HL-60 (cell line): ENCODE data around the gene FAM151A.

Experiments used
- DNase-seq, 2 experiments: peaks; one replicate each; pipeline ENCODE4 v3.0.0-alpha.2; 2010 to 2020; ENCODE audit warnings: low read depth in 1 of 2, low spot score in 1 of 2
- H3K27ac ChIP-seq: fragments of 250-450 bp; sonication (Bioruptor Pico); replicated peaks from 2 replicates; pipeline ENCODE4 v1.5.1; 2020; ENCODE audit warnings: mild to moderate bottlenecking, moderate library complexity
- H3K27me3 ChIP-seq: fragments of 250-450 bp; sonication (Bioruptor Pico); 2 replicates; pipeline ENCODE4 v1.5.1; 2021; ENCODE audit warnings: mild to moderate bottlenecking, moderate library complexity; ENCODE audit not compliant: insufficient read depth, poor library complexity, severe bottlenecking
- H3K4me3 ChIP-seq: replicated peaks from 2 replicates; pipeline ENCODE4 v1.5.1; 2011; ENCODE audit warnings: mild to moderate bottlenecking, control low read depth, low read length; ENCODE audit not compliant: insufficient read depth
- CTCF ChIP-seq: IDR thresholded peaks from one replicate; pipeline ENCODE4 v1.5.1; 2011; ENCODE audit warnings: low read length, control low read depth, inconsistent platforms; ENCODE audit not compliant: insufficient read depth
- GABPA ChIP-seq: IDR thresholded peaks from 2 replicates; pipeline ENCODE4 v1.6.1; 2012; ENCODE audit warnings: low read depth
- POLR2AphosphoS5 ChIP-seq: IDR thresholded peaks from 2 replicates; pipeline ENCODE4 v1.6.1; 2012; ENCODE audit warnings: low read depth
- REST ChIP-seq: IDR thresholded peaks from 2 replicates; pipeline ENCODE4 v1.6.1; 2012; ENCODE audit warnings: low read depth; ENCODE audit not compliant: insufficient replicate concordance
- SPI1 ChIP-seq: IDR thresholded peaks from 2 replicates; pipeline ENCODE4 v1.6.1; 2012; ENCODE audit warnings: low read depth, mild to moderate bottlenecking, borderline replicate concordance

FAM151A gene

GRCh38 chr1:54595956-54596498 lies 27.3 kb downstream of the FAM151A start:
- no peak for TF ChIP-seq SPI1
- no peak for TF ChIP-seq REST
- no peak for TF ChIP-seq GABPA
- TF ChIP-seq CTCF, result no peak
- TF ChIP-seq POLR2AphosphoS5, result no peak
- Histone ChIP-seq H3K27ac (no peak overlapping the region), H3K4me3 (no peak overlapping the region), H3K27me3 (no peaks in the 10 kb centered on the region)
- no peak for DNase-seq

GRCh38 chr1:54594463-54594862 lies 28.9 kb downstream of the FAM151A start:
- Histone ChIP-seq H3K27ac (no peak overlapping the region), H3K27me3 (no peaks in the 10 kb centered on the region), H3K4me3 (no peak overlapping the region)
- no peak for DNase-seq
- TF ChIP-seq POLR2AphosphoS5 (no peak), GABPA (no peak), REST (no peak), CTCF (no peak), SPI1 (no peak)

DNA sequence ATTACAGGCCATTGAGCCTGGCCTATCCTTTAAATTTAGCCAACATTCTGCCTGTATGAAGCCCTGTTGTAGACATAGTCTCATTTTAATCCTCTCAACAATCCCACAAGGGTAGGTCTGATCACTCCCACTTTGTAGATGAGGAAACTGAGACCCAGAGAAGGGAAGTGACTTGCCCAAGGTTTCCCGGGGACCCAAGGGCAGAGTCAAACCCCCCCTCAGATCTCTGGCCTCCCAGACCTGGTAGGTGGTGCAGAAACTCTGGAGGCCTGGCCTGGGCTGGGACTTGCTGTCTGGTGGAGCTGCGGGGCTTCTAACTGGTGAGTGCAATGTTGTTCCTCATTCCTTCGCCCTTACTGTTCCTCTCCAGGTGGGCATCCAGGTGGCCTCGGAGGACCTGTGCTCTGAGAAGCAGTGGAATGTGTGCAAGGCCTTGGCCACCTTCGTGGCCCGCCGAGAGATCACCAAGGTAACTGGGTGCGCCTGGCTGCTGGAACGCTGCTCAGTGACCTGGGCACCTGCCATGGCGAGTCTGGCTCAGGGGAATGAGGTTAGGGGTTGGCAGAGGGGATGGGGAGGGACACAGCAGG lies 29.7 kb downstream of the FAM151A start:
- H3K4me3 ChIP-seq, result no peak overlapping the region
- H3K27ac ChIP-seq, result no peak overlapping the region
- TF ChIP-seq SPI1, result no peak
- no peak for TF ChIP-seq GABPA
- no peak for TF ChIP-seq CTCF
- no peak for TF ChIP-seq REST
- TF ChIP-seq POLR2AphosphoS5, result no peak
- no peaks in the 10 kb centered on the region for H3K27me3 ChIP-seq
- DNase-seq, result no peak
